ENCODE data around the gene PACRGL. TPM values are rescaled to one million over a fixed set of nuclear protein-coding genes. Genes with fewer than 3 reads are reported as not detected.

PACRGL gene
- total RNA-seq: 14.6 and 15.5 TPM in 2 replicates

DNA sequence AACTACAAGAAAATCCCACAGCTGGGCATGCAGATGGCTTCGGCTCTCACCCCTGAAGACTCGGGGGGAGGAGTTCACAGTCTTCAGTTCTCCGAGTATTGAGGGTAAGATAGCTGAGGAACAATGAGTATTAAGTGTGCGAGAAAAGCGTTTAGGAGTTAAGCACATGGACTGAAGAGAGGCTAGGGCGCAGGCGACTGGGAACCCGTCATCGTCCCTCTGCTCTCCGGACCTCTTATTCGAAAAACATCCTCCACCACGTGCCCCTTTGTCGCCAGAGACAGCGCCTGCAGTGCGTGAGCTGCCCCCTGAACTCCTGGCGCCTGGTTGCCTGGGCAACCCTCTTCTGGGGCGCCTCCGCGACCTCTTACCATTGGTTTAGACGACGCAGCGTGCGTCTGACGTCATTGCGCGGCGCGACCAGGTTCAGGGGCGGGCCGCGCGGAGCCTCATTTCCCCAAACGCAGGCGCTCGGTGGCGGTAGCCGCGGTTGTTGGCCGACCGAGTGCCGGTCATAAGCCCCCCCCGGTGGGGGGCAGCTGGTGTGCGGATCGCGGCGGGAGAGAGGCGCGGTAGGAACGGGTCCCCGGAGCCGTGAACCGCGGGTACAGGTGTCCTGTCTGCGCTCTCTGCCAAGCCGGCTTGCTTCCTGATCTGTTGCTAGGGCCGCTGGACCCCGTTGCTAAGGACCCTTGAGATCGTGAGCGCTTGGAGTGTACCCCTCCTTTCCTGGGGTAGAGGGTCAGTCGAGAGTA lies at the start of gene PACRGL:
PACRGL (plus strand) TSS at position 452 of the 755 bp plus-strand sequence. CDS start 4,024 bp downstream, outside the sequence.
- peak; percentile 96 for DNase-seq

DNA sequence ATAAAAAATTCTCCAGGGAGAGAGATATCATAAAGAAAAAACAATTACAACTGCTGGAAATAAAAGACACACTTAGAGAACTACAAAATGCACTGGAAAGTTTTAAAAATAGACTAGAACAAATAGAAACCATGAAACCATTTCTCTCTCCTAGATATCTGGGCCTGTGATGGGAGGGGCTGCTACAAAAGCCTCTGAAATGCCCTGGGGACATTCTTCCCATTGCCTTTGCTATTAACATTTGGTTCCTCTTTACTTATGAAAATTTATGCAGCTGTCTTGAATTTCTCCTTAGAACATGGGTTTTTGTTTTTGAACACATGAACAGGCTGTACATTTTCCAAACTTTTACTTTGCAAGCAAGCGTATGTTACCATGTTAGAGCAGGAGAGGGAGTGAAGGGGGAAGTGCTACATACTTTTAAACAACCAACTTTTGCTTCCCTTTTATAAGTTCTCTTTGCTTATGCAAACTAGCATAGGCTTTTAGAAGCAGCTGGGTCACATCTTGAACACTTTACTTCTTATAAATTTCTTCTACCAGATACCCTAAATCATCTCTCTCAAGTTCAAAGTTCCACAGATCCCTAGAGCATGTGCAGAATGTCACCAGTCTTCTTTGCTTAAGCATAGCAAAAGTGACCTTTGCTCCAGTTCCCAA lies 47.9 kb upstream of the PACRGL start:
- DNase-seq: no peak

DNA sequence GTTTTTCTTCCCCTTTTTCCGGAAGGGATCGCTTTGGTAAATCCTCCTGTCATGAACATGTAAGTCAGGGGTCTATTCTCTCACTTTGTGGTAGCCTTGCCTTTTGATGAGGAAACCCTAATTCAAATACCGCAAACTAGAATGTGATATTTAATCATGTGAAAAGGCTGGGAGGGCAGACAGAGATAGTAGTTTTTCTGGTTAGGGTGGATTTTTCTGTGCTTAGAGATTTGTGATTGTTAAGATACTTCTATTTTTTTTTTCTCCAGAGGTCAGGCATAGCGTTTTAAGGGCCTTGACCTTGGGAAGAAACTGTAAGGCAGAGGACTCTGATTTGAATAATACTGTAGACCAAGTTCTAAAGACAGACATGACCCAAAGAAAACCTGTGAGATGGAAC lies 41.8 kb upstream of the PACRGL start:
- DNase-seq: no peak

DNA sequence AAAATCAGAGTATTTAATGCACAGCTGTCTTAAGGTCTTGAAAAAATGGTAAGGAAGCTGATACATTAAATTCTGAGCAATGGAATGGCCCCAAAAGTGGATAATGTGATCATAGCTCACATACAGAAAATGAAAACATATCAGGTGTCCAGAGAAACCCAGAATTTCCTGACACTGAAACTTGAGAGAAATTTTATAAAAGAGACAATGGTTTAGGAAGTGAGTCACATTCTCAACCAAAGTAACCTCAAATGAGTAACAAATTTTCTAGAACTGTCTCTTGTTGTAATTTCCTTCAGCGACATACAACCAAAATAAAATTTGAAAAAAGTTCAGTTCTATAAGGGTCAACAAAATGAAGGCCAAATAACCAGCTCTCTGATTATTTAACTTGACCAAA lies 37.4 kb upstream of the PACRGL start:
- peak; percentile 77 for DNase-seq

DNA sequence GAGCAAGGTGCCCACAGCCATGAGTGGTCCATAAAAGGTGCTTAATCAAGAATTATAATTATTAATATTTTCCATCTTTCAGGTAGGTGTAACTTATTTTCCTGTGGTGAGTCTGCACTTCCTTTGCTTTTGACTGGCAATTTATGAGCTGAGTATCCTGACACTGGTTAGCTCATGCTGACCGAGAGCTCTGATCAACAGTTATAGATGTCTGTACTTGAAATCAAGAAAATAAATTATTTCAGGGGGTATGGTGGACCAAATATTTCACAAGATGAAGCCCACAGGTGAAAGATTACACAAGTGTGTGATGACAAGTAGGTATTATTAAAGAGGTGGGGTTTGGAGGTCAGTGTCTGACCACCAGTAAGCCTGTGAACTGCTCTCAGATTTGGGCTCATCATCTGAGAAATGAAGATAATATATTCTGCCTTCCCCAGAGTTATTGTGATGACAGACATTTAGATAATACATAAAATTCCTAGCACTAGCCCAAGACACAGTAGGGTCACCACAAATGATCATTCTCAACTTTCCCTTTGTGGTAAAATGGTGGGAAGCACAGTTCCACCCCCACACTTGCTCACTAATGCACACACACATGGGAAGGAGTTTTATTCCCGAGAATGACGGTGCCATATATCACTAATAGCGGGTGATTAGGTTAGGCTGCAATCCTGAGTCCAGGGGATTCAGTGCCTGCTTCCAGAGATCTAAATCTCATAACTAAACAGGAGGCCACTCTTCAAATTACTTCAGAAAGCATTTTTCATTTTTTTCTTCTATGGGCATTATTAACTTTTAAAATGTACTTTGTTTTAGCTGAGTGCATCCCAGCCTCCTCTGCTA lies 34.0 kb upstream of the PACRGL start:
- DNase-seq: no peak

DNA sequence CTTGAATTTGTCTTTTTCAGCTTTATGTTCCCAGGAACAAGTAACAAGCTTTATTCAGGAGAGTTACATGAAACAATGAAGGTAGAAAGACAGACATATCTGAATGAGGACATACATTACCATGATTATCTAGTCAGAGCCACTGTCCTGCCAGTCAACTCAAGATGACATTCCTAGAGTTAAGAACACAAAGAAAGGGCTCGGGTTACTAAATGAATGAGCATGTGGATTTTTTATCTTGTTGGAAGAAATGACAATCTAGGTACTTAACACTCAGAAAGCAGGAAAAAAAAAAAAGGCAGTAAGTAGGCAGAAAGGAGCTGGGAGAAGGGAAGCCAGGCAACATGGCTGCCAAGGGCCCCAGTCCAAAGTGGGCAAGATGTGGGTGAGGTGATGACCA lies 28.0 kb upstream of the PACRGL start:
- no peak for DNase-seq

DNA sequence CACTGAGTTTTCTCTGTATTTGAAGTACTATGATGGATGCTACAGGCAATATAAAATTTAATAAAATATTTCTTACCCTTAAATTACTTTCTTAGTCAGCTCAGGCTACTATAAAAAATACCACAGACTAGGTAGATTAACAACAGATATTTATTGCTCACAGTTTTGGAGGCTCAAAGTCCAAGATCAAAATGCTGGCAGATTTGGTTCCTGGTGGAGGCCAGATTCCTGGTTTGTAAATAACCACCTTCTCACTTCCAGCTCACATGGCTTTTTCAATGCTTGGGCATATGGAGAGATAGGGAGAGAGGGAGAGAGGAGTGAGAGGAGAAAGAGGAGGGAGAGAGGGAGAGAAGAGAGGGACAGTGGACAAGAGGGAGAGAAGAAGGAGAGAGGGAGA lies 24.5 kb upstream of the PACRGL start:
- no peak for DNase-seq

DNA sequence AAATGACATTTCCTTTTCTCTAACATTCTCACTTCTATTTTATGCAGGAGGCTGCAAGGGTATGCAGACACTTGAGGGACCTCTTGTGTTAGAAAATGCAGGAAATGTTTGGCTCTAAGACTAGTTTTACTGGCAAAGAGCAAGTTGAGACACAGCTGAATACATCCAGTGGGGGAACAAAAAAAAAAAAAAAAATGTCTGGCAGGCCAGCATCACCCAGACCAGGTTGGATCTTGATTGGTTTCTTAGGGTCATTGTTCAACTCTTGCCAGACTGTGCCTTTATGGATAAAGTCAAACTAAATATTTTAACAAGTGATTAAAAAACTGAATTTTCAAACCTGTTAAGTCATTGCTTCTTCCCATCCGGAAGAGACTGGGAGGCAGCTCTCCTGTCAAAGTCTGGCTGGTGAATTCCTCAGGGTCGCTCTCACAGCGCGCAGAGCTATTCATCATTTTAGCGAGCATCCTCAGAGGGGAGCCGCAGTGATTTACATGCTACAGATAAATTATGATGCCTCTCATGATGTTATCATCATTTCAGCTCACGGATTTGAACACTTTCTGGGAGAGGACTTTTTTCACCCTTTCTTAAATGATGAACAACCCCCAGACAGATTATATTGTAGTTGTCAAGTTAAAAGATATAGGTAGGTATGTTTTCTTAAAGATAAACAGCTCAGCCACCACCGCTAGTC lies 23.6 kb upstream of the PACRGL start:
- no peak for DNase-seq

DNA sequence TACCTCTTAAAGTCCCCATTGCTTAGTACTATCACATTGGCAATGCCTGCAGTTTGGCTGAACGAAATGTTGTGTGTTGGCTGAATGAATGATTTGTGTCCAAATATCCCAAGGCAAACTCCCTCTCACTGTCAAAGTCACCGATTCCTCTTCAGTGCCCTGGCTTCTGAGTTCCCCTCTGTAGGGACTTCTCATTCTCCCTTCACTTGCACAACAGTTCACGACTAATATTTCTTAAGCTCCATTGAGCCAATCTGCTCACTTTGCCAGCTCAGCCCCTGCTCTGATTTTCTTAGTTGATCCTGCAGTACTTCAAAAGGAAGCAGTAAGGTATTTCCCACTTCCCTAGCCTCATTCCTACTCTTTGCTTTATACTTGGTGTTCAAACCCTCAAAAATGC lies 21.9 kb upstream of the PACRGL start:
- DNase-seq: no peak

DNA sequence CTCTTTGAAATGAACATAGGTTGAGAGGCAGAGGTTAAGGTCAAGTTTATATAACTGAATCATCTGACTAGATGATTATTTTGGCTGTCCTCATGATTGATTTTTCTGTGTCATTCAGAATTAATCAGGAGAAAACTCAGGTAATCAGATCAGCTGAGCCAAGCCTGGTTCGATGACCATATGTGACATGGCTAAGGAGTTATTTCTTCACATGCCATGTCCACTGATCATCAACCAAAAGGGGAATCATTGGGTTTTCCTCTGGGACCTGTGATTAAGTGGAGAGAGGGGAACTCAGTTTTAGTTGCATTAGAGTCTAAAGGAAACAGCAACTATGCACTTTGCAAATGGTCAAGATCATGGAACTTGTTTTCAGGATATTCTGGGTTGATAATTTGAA lies 20.3 kb upstream of the PACRGL start:
- no peak for DNase-seq

DNA sequence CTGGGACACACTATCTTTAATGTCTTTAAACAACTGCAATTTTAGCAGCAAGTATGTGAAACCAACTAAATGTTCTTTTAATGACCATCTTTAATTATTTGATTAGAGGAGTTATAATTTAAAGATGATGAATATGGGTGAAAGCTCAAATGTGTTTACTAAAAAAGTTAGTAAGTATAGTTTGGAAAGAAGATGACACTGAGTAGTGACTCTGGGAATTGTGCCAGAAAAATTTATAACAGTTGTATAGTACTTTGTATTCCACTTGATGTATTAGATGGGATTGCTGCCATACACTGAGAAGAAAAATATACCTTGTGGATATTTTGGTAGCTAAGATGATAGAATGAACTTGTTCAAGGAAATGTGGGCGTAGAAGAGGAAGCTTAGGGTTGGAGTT lies 19.5 kb upstream of the PACRGL start:
- no peak for DNase-seq

DNA sequence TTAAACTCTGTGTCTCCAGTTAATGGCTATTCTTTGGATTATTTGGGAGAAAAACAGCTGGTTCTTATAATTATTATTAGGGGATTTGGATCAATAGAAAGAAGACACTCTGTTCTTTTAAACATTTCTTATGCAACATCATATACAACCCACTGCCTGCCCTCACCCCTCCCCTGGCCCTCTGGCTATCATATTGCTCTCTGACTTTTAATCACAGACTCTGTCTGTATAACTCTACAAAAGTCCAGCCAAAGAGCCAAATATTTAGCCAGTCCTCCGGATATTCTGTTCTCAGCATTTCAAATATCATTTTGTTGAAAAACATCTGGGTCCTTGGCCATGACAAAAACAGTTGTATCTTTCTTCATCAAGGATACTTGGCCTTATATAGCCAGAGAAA lies 19.0 kb upstream of the PACRGL start:
- DNase-seq: no peak

DNA sequence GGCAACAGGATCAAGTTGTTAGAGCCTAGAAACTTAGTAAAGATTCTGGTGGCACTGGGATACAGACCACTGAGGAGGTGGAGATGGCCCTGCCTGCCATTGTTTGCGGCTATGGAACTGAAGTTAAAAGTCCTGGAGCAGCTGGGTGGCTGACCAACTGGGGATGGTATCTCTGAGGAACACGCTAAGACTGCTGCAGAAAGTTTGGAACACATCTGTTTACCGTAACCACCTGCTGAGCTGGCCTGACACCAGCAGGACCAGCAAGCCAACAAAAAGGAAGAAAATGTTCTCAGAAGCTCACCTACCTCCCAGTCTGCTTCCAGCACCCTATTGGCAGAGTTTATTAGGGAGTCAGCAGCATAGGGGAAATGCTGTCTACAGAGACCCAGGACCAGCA lies 17.4 kb upstream of the PACRGL start:
- no peak for DNase-seq

DNA sequence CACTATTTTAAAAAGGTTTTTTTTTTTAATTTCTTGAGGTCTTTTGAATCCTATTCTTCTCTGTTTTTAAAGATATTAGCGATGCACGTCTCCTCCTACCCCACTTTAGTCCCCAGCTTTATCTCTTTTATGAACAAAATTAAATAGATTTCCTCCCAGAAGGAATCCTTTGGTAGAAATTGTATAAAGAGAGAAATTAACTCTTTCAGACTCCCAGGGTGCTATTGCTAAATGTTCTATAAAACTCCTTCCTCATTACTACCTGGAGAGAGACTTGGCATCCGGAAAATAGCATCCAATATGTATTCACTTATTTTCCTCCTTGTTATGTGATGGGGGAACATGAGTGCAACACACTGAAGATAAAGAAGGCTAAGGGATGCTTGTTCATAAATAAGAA lies 16.5 kb upstream of the PACRGL start:
- DNase-seq: no peak

DNA sequence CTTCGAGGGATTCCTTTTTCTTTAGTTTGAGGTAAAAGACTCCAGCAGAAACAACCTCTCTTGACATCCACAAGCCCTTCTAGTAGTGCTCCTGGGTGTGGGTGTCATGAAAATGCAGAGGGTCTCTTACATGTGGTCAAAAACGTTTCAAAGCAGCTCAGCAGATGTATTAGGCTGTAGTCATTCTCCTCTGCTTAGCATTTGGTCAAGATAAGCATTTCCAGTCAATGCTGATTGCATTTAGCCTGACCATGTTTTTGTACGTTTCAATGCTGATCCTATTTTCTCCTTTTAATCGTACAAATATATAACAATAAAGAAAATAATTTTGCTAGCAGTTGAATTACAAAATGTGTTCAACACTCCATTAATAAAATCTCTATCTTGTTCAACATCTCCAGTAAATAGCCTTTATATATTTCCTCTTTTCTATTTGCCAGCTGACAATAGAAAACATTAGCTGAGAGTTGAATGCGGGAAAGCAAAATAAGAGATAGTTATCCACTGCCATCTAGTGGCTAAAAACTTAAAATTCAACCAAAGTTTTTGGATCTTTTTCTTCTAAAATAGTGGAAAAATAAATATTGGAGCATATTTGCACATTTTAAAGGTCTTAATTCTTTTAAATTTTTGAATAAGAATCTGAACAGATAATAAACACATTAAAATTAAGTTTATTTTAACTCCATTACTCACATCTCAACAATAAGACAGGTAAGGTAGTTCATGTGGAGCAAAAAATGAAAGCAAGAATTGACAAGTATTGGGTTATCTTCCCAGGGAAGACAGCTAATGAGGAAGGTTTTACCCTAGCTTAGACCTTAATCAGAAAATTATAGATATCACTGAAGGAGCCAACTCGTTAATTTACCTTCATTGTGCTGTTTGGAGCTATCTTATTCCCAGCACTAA lies 15.2 kb upstream of the PACRGL start:
- peak; percentile 52 for DNase-seq

DNA sequence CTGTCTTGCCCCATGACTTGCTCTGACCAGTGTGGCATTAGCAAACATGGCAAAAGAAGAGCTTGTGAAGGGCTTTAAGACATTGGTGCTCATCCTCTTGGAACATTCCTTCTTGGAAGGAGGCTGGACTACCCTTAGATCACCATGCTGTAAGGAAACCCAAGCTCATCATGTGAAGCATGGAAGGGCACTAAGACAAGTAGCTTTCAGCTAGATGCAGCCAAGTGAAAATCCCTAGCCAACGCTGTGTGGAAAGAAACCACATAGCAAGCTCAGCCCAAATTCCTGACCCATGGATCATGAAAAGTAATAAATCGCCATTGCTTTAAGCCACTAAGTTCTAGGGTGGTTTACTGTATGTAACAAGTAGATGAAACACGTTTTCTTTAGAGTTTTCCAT lies 12.4 kb upstream of the PACRGL start:
- DNase-seq: no peak

DNA sequence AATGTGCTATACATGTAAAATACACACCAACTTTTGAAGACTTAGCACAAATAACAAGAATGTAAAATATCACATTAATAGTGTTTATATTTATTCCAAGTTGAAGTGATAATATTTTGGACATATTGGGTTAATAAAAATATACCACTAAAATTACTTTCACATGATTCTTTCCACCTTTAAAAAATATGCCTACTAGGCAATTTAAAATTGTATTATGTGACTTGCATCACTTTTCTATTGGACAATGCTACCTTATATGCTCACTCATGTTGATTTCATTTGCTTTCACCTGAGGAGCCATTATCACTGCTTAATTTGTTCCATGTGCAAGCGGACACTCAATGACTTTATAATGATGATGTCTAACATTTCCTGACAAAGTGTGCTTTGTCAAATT lies 3.4 kb upstream of the PACRGL start:
- no peak for DNase-seq

DNA sequence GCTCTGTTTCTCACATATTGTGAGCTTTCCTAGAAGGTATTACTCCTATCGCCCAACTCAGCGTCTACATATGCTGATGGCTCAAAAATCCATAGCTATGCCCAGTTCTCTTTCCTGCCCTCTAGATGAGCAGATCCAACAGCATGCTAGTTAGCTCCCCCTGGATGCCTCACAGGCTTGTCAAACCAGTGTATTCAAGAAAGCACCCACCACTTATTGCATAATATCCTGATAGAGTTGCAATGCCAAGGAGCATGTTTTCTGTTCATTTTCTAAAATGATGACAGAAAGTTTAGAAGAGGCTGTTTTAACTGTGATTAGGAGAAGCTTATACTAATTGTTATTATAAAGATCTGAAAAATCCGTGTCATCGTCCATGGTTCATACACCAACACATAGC lies 1.9 kb upstream of the PACRGL start:
- no peak for DNase-seq

DNA sequence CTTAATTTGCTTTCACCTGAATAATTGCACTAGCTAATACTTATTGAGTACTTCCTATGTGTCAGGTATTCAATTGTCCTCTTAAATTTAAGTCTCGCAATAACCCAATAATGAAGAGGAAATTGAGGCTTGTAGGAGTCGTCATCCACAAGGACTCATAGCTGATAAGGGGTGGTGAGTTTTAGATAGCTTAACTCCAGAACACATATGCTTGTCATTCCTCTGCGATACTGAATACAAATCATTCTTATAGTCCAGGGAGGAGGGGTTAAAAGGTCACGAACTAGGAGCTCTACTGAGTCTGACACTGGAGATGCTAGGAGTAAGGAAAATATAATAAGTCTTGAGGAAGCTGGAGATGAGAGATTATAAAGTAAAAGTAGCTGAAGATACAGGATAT lies 1.4 kb upstream of the PACRGL start:
- no peak for DNase-seq

DNA sequence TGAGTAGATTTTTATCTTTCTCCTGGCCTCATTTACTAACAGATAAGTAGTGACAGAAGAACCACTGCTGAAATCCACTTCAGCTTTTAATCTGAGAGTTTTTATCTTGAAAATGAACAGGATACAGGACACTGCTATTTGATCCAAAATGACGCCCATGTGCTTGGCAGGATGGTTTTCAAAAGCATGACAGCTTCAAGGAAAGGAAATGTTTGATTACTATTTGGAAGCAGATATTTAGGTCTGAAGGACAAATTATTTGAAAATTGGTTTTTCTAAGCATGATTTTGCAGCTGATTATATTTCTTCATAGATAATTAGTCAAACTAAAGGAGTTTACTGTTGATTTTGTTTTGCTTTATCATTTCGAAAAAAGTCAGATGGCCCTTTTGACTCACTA lies 11.1 kb downstream of the PACRGL start:
- no peak for DNase-seq

DNA sequence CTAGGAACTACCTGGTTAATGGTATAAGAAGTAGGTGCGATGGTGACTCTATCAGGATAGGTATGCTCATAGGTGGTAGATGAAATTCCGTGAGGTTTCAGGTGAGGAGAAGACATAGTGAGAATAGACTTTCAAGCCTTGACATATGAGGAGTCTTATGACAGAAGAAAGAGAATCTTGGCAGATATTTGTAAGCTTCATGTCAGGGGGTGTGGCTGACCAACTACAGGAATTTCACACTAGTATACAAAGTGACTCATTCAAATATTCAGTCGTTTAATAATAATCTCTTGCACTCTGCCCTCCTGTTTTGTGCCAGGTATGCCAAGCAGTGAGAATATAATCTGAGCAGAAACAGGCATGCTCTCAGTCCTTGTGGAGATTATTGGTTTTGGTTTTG lies 22.8 kb downstream of the PACRGL start:
- DNase-seq: no peak

DNA sequence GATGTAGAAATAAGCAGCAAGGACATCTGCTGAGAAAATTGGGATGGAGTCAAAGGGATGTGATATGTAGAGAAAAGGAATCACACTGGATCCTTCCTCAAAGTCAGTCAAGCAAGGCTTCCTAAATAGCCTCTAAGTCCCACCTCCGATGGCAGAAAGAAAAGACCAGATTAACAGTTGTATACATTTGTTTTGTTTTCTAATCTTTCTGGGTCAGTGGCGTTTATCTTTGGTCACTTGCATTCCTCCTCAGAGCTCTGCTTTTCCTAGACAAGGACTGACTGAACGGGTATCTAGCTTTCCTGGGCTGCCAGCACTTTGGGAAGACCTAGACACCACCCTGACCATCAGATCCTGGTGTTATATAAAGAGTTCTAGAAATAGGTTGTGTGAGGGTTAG lies 23.2 kb downstream of the PACRGL start:
- DNase-seq: no peak
